22Rv1 (cell line): ENCODE results near the gene PDGFRB.

Source experiments
- H3K27ac ChIP-seq: fragments of 450-650 bp; 2 replicates; pipeline ENCODE4 v1.5.1; 2017
- ZFX ChIP-seq: fragments of 450-650 bp; IDR thresholded peaks from 2 replicates; pipeline ENCODE4 v1.6.1; 2017; ENCODE audit warnings: antibody characterized with exemption, borderline replicate concordance
- TF ChIP-seq, protein P1 (sequence below): fragments of 450-650 bp; IDR thresholded peaks from 2 replicates; pipeline ENCODE4 v1.5.1; 2017; ENCODE audit warnings: mild to moderate bottlenecking

PDGFRB gene

DNA sequence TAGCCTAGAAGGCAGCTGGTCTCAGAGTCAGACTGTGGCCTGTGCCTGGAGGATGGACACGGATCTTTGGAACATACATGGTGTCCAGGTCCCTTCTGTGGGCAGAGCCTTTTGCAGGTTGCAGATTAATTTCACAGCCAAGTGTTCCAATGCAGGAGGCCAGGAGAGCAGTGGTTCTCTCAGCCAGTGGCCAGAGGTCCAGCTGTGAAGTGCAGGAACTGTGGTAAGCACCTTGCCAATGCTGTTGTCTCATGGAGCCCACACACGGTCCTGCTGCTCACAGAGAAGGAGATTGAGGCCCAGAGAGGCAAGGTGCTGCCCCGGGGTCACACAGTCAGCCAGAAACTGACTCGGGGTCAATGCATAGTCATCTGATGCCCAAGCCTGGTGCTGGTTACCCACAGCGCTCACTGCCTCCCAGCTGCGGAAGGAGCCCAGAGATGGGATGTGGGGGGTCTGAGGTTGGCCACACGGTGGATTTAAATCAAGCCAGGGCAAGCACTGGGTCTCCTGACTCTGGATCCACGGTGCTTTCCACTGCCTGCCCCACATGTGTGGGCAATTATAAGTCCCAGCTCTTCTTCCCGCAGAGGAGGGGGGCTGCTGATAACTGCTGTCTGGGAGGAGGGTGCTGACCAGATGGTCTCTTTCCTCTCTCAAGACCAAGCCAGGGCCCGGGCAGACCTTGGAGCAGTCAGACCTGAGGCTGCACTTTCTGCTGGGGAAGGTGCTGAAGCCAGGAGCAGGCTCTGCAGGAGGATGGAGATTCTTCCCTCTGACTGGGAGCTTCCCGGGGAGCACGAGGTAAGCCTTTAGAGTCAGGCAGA lies 2.8 kb downstream of the PDGFRB start:
- TF ChIP-seq, protein P1, sequence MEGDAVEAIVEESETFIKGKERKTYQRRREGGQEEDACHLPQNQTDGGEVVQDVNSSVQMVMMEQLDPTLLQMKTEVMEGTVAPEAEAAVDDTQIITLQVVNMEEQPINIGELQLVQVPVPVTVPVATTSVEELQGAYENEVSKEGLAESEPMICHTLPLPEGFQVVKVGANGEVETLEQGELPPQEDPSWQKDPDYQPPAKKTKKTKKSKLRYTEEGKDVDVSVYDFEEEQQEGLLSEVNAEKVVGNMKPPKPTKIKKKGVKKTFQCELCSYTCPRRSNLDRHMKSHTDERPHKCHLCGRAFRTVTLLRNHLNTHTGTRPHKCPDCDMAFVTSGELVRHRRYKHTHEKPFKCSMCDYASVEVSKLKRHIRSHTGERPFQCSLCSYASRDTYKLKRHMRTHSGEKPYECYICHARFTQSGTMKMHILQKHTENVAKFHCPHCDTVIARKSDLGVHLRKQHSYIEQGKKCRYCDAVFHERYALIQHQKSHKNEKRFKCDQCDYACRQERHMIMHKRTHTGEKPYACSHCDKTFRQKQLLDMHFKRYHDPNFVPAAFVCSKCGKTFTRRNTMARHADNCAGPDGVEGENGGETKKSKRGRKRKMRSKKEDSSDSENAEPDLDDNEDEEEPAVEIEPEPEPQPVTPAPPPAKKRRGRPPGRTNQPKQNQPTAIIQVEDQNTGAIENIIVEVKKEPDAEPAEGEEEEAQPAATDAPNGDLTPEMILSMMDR = no peak
- TF ChIP-seq ZFX = no peak
- H3K27ac ChIP-seq = no peak overlapping the region

DNA sequence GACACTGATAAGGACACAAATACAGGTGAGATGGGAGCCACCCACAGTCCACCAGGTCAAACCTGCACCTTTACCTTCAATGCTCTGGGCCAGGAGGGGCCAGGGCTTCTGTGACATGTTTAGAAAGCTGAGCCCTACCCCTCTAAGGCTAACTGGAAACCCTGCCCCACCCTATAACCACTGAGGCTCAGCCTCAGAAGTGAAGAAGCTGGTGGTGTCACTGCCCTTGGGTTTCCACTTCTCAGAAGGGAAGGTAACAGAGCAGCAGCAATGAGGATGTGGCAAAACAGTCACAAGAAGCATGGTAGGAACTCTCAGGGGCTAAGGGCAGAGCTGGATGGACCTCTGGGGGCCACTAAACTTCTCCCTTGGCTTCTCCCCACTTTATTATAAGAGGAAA lies 6.0 kb downstream of the PDGFRB start:
- no peak overlapping the region for H3K27ac ChIP-seq
- no peak for TF ChIP-seq ZFX
- TF ChIP-seq, protein P1 = no peak

DNA sequence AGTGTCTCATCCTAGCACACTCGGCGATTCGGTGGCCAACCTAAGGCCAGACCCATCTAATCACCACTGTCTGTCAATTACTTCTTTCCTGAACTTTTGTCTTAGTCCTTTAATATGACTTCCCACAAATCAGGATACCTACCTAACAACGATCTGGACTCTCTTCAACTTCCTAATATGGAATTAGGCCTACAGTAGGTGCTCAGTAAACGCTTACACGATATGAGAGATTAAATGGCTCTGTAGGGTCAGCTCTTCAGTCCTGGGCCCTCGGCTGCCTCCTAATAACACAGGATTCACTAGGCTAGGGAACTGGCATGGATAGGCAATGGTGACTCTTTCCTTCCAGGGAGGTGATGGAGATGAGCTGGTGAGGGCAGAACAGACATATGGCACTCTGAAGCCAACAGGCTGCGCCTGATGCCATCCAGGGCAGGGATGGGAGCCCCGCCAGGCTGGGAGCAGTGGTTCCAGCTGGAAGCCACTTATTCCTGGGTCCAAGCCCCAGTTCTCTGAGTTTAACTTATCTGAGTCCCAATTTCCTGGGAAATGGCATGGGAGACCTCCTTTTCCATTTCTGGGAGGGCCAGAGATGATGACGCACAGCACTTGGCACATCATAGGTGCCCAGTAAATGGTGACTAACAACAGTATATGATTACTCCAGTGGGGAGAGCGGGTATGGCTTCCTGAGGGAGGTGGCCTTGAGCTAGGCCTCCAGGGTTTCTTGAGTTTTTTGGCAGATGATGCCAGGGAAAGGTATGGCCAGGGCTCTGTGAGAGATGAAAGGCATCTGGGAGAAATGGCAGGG lies 7.3 kb downstream of the PDGFRB start:
- H3K27ac ChIP-seq = no peak overlapping the region
- TF ChIP-seq ZFX = no peak
- TF ChIP-seq, protein P1 = no peak

DNA sequence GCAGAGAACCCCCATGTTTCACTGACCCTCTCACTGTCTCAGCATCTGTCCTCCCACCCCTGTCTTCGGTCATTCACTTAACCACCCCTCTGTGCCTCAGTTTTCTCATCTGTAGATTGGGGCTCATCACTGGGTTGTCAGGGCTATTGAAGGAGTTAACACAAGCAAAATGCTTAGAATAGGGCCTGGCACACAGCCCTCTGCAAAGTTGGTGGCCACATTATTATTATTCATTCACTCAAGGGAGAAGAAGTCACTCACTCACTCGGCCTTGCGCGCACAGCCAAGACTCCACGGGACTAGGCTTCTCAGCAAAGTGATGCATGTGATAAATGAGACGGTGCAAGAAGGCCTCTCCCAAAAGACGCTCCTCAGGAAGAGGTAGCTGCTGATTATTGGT lies 8.0 kb downstream of the PDGFRB start:
- TF ChIP-seq, protein P1 = no peak
- TF ChIP-seq ZFX = no peak
- no peak overlapping the region for H3K27ac ChIP-seq

DNA sequence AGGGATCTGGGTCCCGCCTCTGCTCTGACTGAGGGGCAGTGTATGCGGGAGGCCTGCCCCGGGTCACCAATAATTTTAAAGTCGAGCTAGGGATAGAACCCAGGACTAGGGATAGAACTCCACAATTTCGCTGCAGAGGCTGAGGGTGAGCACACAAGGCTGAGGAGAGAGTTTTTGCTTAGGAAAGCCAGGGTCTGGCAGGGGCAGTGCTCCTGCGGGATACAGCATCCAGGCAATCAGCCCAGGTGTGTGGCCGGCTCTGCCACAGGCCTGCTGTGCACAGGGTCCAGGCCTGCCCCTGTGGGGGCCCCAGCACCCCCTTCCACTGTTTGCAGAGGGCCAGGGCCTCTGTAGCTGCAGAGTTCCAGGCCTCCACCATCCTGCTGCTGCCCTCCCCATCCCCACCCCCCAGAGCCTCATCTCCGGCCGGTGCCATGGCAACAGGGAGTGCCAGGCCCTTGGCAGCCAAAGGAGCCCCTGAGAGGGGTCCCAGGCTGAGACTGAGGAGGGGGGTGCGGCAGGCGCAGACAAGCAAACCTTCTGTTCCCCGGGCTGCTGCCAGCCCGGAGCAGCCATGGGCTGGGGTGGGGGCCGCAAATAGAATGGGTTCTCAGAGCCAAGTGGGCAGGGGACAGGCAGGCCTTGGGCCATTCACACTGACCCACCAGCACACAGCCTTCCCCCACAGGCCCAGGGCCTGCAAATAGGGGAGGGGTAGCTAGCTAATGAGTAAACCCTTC lies 8.6 kb downstream of the PDGFRB start:
- no peak for TF ChIP-seq ZFX
- TF ChIP-seq, protein P1 = no peak

DNA sequence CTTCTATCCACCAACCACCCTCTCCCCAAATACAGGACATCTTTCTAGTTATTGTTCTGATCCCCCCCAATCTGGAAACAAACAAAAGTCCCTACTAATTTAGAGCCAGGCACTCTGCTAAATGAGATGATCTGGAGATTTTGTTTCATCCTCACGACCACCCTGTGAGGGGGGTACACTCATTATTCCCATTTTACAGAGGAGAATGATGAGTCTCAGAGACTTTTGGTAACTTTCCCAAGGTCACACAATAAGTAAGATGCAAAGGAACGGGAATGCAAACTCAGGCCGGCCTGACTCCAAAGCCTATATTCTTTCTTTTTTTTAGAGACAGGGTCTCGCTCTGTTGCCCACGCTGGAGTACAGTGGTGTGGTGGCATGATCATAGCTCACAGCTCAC lies 9.4 kb downstream of the PDGFRB start:
- no peak overlapping the region for H3K27ac ChIP-seq
- TF ChIP-seq, protein P1 = no peak
- TF ChIP-seq ZFX = no peak

More for the DNA sequence above, 8.6 kb downstream of the PDGFRB start:
- H3K27ac ChIP-seq = no peak overlapping the region
